Spinal cord (tissue), 10 donors: Measurements from ENCODE around the gene MED9. TPM values are rescaled to one million over a fixed set of nuclear protein-coding genes. Genes with fewer than 3 reads are reported as not detected.
A peak's percentile ranks its signal among the peaks of the same experiment; 100 is the strongest.
"Not testable (repeated sequence)": the region's sequence is repeated elsewhere in the genome, so short reads cannot be mapped to it uniquely, and the experiment has no call there.

Experiments used
- DNase-seq, 6 donors: peaks; one replicate each; pipeline versions ENCODE4 v3.0.0 to v3.0.0-alpha.2; 2013 to 2015; ENCODE audit warnings: low spot score in 6 of 6, low read depth in 4 of 6
- H3K27ac ChIP-seq: one replicate; pipeline ENCODE4 v1.5.1; 2013; ENCODE audit warnings: low read depth, low read length, control low read depth
- H3K27me3 ChIP-seq: one replicate; pipeline ENCODE4 v1.6.1; 2013; ENCODE audit warnings: low read length; ENCODE audit not compliant: control insufficient read depth, insufficient read depth
- H3K36me3 ChIP-seq: one replicate; pipeline ENCODE4 v1.6.1; 2013; ENCODE audit warnings: low read length; ENCODE audit not compliant: control insufficient read depth, insufficient read depth
- H3K4me1 ChIP-seq: one replicate; pipeline ENCODE4 v1.6.1; 2013; ENCODE audit warnings: low read length; ENCODE audit not compliant: control insufficient read depth, insufficient read depth
- H3K4me3 ChIP-seq: one replicate; pipeline ENCODE4 v1.5.1; 2013; ENCODE audit warnings: low read depth, low read length, control low read depth
- H3K9me3 ChIP-seq: one replicate; pipeline ENCODE4 v1.6.1; 2013; ENCODE audit warnings: low read length; ENCODE audit not compliant: control insufficient read depth, insufficient read depth
- WGBS: methylation state at CpG from one replicate; pipeline ENCODE4 v1.1.5; 2013; ENCODE audit warnings: missing lambda C conversion rate; ENCODE audit not compliant: insufficient coverage; 5-methylcytosine and 5-hydroxymethylcytosine counted together
- polyA plus RNA-seq, 2 donors: library from polyadenylated mRNA; unstranded; fragments of 120-200 nt; gene quantifications; one replicate each; pipeline ENCODE4 v1.2.1, GENCODE V29; 2013; ENCODE audit not compliant: insufficient read length in 2 of 2
- total RNA-seq, 2 donors: library from RNA; depleted of rRNA in 1 of 2; stranded (reverse); fragments of 120-200 nt in 1 of 2; fragments of >200 nt in 1 of 2; gene quantifications; one replicate each; pipeline versions ENCODE4 v1.2.3 to v1.2.4, GENCODE V29; 2013 to 2014
- donor health status: healthy.

MED9 gene
- total and polyA plus RNA-seq, 4 donors: 12.3 to 22.7 (median 18.3) TPM

DNA sequence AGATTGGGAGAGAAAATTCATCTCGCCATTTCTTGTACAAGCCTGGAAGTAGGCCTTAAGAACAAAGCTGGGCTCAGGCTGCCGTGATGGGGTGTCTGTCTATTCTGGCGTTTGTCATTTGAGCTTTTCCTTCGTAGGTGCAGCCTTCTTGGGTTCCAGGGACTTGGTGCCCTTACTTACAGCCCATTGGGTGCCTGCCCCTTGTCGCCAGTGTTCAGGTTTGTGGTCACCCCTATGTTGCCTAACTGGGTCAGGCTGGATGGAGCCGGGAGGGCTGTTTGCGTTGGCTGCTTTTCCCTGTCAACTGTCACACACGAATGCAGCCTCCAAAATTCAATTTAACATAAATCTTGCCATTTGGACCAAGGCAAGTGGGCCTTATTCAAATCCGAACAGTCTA is 23.7 kb upstream of the MED9 start:
- DNase-seq: peak in 1 of 6 donors; percentile 9
- Histone ChIP-seq H3K36me3 (no peaks in the 10 kb centered on the region), H3K27ac (no peak overlapping the region), H3K4me1 (peaks cover 3% of the 10 kb centered on the region), H3K9me3 (no peaks in the 10 kb centered on the region), H3K27me3 (no peaks in the 10 kb centered on the region), H3K4me3 (no peak overlapping the region)
- WGBS: 76% methylated on average over 7 of the region's 9 CpGs

- H3K27ac ChIP-seq: no peak overlapping the region
- no peak overlapping the region for H3K4me3 ChIP-seq
- H3K27me3 ChIP-seq: no peaks in the 10 kb centered on the region
- no peaks in the 10 kb centered on the region for H3K9me3 ChIP-seq
- 100% methylated on average over 1 of the region's 1 CpG for WGBS
- no peaks in the 10 kb centered on the region for H3K36me3 ChIP-seq
- DNase-seq: no peak
- H3K4me1 ChIP-seq: peaks cover 3% of the 10 kb centered on the region
Measured at GRCh38 chr17:17454276-17454675, 22.5 kb upstream of the MED9 start.

- H3K4me1 ChIP-seq, H3K36me3 ChIP-seq, H3K4me3 ChIP-seq, H3K9me3 ChIP-seq, H3K27ac ChIP-seq, DNase-seq, H3K27me3 ChIP-seq: not testable (repeated sequence)
- WGBS: 30% methylated on average over 1 of the region's 1 CpG
Measured at GRCh38 chr17:17454700-17455099, 22.1 kb upstream of the MED9 start.

GRCh38 chr17:17455173-17455572 is 21.6 kb upstream of the MED9 start:
- H3K4me3 ChIP-seq: no peak overlapping the region
- no peaks in the 10 kb centered on the region for H3K27me3 ChIP-seq
- H3K27ac ChIP-seq: no peak overlapping the region
- H3K36me3 ChIP-seq: no peaks in the 10 kb centered on the region
- DNase-seq: no peak
- 57% methylated on average over 3 of the region's 4 CpGs for WGBS
- H3K4me1 ChIP-seq: peaks cover 3% of the 10 kb centered on the region
- no peaks in the 10 kb centered on the region for H3K9me3 ChIP-seq

DNA sequence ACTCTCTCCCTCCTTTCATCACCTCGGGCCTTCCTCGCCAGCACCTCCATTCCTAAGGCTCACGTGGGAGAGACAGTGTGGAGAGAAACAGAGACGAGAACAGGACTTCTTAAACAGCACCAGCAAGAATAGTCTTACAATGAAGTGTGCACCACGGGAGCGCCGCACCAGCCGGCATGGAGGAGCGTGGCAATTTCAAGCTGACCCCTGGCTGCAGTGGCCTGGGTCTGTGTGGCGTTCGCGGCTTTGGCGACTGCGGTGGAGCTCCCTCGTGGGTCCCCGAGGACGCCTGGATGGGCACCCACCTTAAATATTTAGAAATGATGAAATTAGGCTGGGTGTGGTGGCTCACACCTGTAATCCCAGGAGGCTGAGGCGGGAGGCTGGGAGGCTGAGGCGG is 20.5 kb upstream of the MED9 start:
- no peaks in the 10 kb centered on the region for H3K36me3 ChIP-seq
- DNase-seq: no peak
- H3K27ac ChIP-seq: no peak overlapping the region
- no peak overlapping the region for H3K4me3 ChIP-seq
- 95% methylated on average over 12 of the region's 19 CpGs for WGBS
- H3K4me1 ChIP-seq: peaks cover 3% of the 10 kb centered on the region
- no peaks in the 10 kb centered on the region for H3K27me3 ChIP-seq
- H3K9me3 ChIP-seq: no peaks in the 10 kb centered on the region

GRCh38 chr17:17457680-17458079 is 19.1 kb upstream of the MED9 start:
- no CpG with 5 or more reads among the region's 2 CpGs for WGBS
- no peaks in the 10 kb centered on the region for H3K9me3 ChIP-seq
- no peaks in the 10 kb centered on the region for H3K27me3 ChIP-seq
- no peaks in the 10 kb centered on the region for H3K36me3 ChIP-seq
- DNase-seq: no peak
- H3K4me3 ChIP-seq: no peak overlapping the region
- H3K27ac ChIP-seq: no peak overlapping the region
- H3K4me1 ChIP-seq: peaks cover 3% of the 10 kb centered on the region

DNA sequence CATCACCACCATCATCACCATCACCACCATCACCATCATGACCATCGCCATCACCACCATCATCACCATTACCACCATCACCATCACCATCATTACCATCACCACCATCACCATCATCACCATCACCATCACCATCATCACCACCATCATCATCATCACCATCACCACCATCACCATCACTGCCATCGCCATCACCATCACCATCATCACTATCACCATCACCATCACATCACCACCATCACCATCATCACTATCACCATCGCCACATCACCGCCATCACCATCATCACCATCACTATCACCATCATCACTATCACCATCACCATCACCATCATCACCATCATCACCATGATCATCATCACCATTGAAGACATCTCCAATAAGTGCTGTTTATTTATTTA is 16.8 kb upstream of the MED9 start:
- H3K4me1 ChIP-seq: peaks cover 3% of the 10 kb centered on the region
- WGBS: 100% methylated on average over 3 of the region's 4 CpGs

GRCh38 chr17:17462048-17462824 is 14.6 kb upstream of the MED9 start:
- H3K4me1 ChIP-seq: peaks cover 8% of the 10 kb centered on the region
- H3K36me3 ChIP-seq: no peaks in the 10 kb centered on the region
- no peaks in the 10 kb centered on the region for H3K9me3 ChIP-seq
- H3K4me3 ChIP-seq: no peak overlapping the region
- H3K27ac ChIP-seq: no peak overlapping the region
- WGBS: 58% methylated on average over 14 of the region's 15 CpGs
- peak in 2 of 6 donors; percentile 9 to 22 for DNase-seq
- no peaks in the 10 kb centered on the region for H3K27me3 ChIP-seq

More for the DNA sequence above, 16.8 kb upstream of the MED9 start:
- Histone ChIP-seq H3K27ac (no peak overlapping the region), H3K9me3 (no peaks in the 10 kb centered on the region), H3K36me3 (no peaks in the 10 kb centered on the region), H3K27me3 (no peaks in the 10 kb centered on the region), H3K4me3 (no peak overlapping the region)
- no peak for DNase-seq

DNA sequence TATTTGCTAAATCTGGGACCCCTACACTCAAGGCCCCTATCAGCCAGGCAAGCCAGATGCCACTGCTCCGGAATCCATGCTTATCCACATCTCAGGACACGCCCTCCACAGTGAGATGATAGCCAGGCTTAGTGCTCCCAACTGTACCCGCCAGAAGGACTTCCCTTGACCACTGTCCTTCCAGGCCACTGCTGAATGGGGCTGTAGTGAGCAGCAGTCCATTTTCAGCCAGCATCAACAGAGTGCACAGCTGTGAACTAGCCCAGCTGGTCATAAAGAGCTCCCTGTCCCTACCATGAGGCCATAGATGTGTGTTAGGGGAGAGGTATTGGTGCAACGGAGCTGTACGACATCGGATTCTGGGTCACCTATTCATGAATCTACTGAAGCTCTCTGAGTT is 13.0 kb upstream of the MED9 start:
- Histone ChIP-seq H3K9me3 (no peaks in the 10 kb centered on the region), H3K4me3 (no peak overlapping the region), H3K36me3 (no peaks in the 10 kb centered on the region), H3K27me3 (no peaks in the 10 kb centered on the region), H3K4me1 (peaks cover 17% of the 10 kb centered on the region), H3K27ac (no peak overlapping the region)
- DNase-seq: peak in 1 of 6 donors; percentile 21
- 76% methylated on average over 3 of the region's 6 CpGs for WGBS

GRCh38 chr17:17465878-17466277 is 10.9 kb upstream of the MED9 start:
- not testable (repeated sequence) for H3K9me3 ChIP-seq, H3K27ac ChIP-seq, DNase-seq, H3K36me3 ChIP-seq, H3K27me3 ChIP-seq, H3K4me3 ChIP-seq
- no CpG with 5 or more reads among the region's 1 CpG for WGBS
- peaks cover 22% of the 10 kb centered on the region for H3K4me1 ChIP-seq
